Measurements from ENCODE around the gene FOXI1.

FOXI1 gene

DNA sequence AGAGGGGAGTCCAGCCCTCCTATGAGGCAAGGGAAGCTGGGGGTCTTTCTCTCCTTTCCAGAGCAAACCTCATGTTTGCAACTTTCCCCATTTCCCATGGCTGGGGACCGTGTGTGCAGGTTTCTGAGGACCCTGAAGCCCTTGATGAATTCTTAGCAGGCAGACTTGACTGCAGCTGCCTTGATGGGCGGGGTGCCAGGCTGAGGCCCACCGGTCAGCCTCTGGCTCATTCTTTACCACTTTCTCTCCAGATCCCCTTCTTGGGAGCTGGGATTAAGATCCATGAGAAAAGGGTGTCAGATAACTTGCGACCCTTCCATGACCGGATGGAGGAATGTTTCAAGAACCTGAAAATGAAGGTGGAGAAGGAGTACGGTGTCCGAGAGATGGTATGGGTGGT lies 30.0 kb upstream of the FOXI1 start:
- Histone ChIP-seq H3K79me2 (ENCODE audit: insufficient read depth, low read length) (no peaks in the 10 kb centered on the region), H3K4me3 (ENCODE audit: low read length, poor library complexity, severe bottlenecking) (no peak overlapping the region), H3K36me3 (ENCODE audit: insufficient read depth, low read length) (peaks cover 43% of the 10 kb centered on the region; the same call in 1 of the 2 replicates), H3K9me3 (ENCODE audit: insufficient read depth, low read depth, low read length) (no peaks in the 10 kb centered on the region), H3K4me1 (ENCODE audit: insufficient read depth, low read length, poor library complexity, severe bottlenecking) (no peaks in the 10 kb centered on the region), H3K4me2 (ENCODE audit: low read depth, low read length, poor library complexity, severe bottlenecking) (no peak overlapping the region), H3K9ac (ENCODE audit: low read depth, low read length, poor library complexity, severe bottlenecking) (no peak overlapping the region), H4K20me1 (ENCODE audit: insufficient read depth, low read length, poor library complexity, severe bottlenecking) (no peaks in the 10 kb centered on the region), H3K27me3 (ENCODE audit: insufficient read depth, low read length, poor library complexity, severe bottlenecking) (no peaks in the 10 kb centered on the region), H2AFZ (ENCODE audit: low read length) (no peak overlapping the region), H3K9me2 (replicated peaks; ENCODE audit: low read depth, low read length) (no peaks in the 10 kb centered on the region), H3F3A (ENCODE audit: low read depth) (no peaks in the 10 kb centered on the region)
- TF ChIP-seq, protein P1, sequence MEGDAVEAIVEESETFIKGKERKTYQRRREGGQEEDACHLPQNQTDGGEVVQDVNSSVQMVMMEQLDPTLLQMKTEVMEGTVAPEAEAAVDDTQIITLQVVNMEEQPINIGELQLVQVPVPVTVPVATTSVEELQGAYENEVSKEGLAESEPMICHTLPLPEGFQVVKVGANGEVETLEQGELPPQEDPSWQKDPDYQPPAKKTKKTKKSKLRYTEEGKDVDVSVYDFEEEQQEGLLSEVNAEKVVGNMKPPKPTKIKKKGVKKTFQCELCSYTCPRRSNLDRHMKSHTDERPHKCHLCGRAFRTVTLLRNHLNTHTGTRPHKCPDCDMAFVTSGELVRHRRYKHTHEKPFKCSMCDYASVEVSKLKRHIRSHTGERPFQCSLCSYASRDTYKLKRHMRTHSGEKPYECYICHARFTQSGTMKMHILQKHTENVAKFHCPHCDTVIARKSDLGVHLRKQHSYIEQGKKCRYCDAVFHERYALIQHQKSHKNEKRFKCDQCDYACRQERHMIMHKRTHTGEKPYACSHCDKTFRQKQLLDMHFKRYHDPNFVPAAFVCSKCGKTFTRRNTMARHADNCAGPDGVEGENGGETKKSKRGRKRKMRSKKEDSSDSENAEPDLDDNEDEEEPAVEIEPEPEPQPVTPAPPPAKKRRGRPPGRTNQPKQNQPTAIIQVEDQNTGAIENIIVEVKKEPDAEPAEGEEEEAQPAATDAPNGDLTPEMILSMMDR (conservative IDR thresholded peaks at IDR 0.05; ENCODE audit: low read length) = no peak
- TF ChIP-seq EZH2phosphoT487 (IDR thresholded peaks at IDR 0.05; ENCODE audit: borderline replicate concordance) = no peak

DNA sequence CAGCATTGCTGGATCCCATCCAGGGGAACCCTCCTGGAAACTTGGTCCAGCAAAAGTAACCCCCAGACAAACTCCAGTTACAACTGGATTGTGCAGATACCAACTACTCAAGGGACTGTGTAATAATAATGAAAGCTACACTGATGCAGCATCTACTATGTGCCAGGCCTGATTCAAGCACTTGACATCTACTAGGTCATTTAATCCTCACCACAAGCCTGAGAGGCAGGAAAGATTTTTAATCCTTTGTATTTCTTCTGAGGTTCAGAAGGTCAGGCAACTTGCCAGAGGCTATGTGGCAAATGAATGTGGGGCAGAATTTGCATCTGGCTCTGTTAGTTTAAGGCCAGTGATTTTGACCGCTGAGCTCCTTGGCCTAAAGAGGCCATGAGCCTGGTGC lies 29.5 kb upstream of the FOXI1 start:
- TF ChIP-seq EZH2phosphoT487 (IDR thresholded peaks at IDR 0.05; ENCODE audit: borderline replicate concordance) = no peak
- TF ChIP-seq, protein P1 (conservative IDR thresholded peaks at IDR 0.05; ENCODE audit: low read length) = no peak
- H3K79me2 ChIP-seq (ENCODE audit: insufficient read depth, low read length) = no peaks in the 10 kb centered on the region
- H3K4me3 ChIP-seq (ENCODE audit: low read length, poor library complexity, severe bottlenecking) = no peak overlapping the region
- H3F3A ChIP-seq (ENCODE audit: low read depth) = no peaks in the 10 kb centered on the region
- H3K9ac ChIP-seq (ENCODE audit: low read depth, low read length, poor library complexity, severe bottlenecking) = no peak overlapping the region
- peaks cover 48% of the 10 kb centered on the region; the same call in 1 of the 2 replicates for H3K36me3 ChIP-seq (ENCODE audit: insufficient read depth, low read length)
- H4K20me1 ChIP-seq (ENCODE audit: insufficient read depth, low read length, poor library complexity, severe bottlenecking) = no peaks in the 10 kb centered on the region
- no peak overlapping the region for H3K4me2 ChIP-seq (ENCODE audit: low read depth, low read length, poor library complexity, severe bottlenecking)
- H3K4me1 ChIP-seq (ENCODE audit: insufficient read depth, low read length, poor library complexity, severe bottlenecking) = no peaks in the 10 kb centered on the region
- H2AFZ ChIP-seq (ENCODE audit: low read length) = no peak overlapping the region
- no peaks in the 10 kb centered on the region for H3K9me3 ChIP-seq (ENCODE audit: insufficient read depth, low read depth, low read length)
- no peaks in the 10 kb centered on the region for H3K27me3 ChIP-seq (ENCODE audit: insufficient read depth, low read length, poor library complexity, severe bottlenecking)
- H3K9me2 ChIP-seq (replicated peaks; ENCODE audit: low read depth, low read length) = no peaks in the 10 kb centered on the region

DNA sequence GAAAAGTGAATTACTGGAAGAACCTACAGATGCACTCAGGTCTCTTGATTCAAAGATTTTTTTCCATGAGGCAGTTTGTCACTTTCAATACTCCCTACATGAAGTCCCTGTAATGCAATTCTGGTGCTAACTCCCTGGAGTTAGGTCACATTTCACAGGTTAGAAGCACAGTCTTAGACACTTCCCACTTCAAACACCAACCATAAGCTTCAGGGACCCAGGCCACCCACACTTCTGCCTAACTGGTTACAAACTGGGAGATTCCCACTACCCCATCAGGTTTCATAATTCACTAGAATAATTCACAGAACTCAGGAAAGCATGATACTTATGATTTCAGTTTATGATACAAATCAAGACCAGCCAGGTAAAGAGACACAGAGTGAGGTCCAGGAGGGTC lies 29.0 kb upstream of the FOXI1 start:
- Histone ChIP-seq H3K4me1 (ENCODE audit: insufficient read depth, low read length, poor library complexity, severe bottlenecking) (no peaks in the 10 kb centered on the region), H3K4me2 (ENCODE audit: low read depth, low read length, poor library complexity, severe bottlenecking) (no peak overlapping the region), H2AFZ (ENCODE audit: low read length) (no peak overlapping the region), H3K9me2 (replicated peaks; ENCODE audit: low read depth, low read length) (no peaks in the 10 kb centered on the region), H3K9ac (ENCODE audit: low read depth, low read length, poor library complexity, severe bottlenecking) (no peak overlapping the region), H3K27me3 (ENCODE audit: insufficient read depth, low read length, poor library complexity, severe bottlenecking) (no peaks in the 10 kb centered on the region), H3K36me3 (ENCODE audit: insufficient read depth, low read length) (peaks cover 51% of the 10 kb centered on the region; the same call in 1 of the 2 replicates), H3K9me3 (ENCODE audit: insufficient read depth, low read depth, low read length) (no peaks in the 10 kb centered on the region), H4K20me1 (ENCODE audit: insufficient read depth, low read length, poor library complexity, severe bottlenecking) (no peaks in the 10 kb centered on the region), H3K79me2 (ENCODE audit: insufficient read depth, low read length) (no peaks in the 10 kb centered on the region), H3F3A (ENCODE audit: low read depth) (no peaks in the 10 kb centered on the region), H3K4me3 (ENCODE audit: low read length, poor library complexity, severe bottlenecking) (no peak overlapping the region)
- TF ChIP-seq, protein P1 (conservative IDR thresholded peaks at IDR 0.05; ENCODE audit: low read length) = no peak
- TF ChIP-seq EZH2phosphoT487 (IDR thresholded peaks at IDR 0.05; ENCODE audit: borderline replicate concordance) = no peak
